ENCODE results near the gene RANGAP1. TPM values are rescaled to one million over a fixed set of nuclear protein-coding genes. Genes with fewer than 3 reads are reported as not detected.
A peak's percentile ranks its signal among the peaks of the same experiment; 100 is the strongest.

The RANGAP1 gene, protein sequence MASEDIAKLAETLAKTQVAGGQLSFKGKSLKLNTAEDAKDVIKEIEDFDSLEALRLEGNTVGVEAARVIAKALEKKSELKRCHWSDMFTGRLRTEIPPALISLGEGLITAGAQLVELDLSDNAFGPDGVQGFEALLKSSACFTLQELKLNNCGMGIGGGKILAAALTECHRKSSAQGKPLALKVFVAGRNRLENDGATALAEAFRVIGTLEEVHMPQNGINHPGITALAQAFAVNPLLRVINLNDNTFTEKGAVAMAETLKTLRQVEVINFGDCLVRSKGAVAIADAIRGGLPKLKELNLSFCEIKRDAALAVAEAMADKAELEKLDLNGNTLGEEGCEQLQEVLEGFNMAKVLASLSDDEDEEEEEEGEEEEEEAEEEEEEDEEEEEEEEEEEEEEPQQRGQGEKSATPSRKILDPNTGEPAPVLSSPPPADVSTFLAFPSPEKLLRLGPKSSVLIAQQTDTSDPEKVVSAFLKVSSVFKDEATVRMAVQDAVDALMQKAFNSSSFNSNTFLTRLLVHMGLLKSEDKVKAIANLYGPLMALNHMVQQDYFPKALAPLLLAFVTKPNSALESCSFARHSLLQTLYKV
- 120 and 191 TPM in 2 replicates for total RNA-seq

DNA sequence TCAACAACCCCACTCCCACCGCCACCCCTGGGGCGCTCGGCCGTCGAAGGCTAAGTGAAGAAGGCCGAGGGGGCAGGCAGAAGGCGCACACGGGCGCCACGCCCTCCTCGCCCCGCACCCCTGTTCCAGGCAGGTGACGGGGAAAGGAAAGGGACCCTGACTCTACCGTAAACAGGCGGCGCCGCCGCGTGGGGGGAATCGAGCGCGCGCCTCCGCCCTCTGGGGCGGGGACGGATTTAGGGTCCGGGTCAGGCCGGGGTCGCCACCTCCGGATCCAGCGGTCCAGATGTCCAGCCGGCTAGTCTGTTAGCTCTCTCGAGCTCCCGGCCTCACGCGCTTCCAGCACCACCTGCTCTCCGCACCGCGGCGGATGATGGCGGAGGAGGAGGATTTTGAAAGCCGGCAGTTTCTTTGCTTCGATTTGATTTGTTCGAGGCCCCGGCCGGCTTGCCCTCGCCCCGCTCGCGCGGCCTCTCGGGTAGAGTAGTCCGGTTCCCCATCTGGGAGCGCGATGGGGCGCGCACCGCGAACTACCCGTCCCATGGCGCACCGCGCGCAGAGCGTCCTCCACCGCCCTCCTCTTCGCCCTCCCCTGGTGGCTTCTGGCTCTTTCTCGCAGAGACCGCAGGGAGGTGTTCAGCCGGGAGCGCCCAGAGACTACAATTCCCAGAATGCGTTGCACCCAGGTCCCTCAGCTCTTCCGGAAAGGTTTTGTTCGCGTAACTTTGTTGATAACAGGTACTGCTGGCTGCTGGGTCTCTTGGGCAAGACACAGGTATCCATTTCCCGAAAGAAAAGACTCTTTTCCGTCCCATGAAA is at the start of gene RANGAP1:
TSS of gene RANGAP1 (minus strand) at position 368 of the 819 bp plus-strand sequence. CDS start 5,143 bp downstream, outside the sequence.
- peak; percentile 94 for DNase-seq (ENCODE audit: low read depth, low spot score)

DNA sequence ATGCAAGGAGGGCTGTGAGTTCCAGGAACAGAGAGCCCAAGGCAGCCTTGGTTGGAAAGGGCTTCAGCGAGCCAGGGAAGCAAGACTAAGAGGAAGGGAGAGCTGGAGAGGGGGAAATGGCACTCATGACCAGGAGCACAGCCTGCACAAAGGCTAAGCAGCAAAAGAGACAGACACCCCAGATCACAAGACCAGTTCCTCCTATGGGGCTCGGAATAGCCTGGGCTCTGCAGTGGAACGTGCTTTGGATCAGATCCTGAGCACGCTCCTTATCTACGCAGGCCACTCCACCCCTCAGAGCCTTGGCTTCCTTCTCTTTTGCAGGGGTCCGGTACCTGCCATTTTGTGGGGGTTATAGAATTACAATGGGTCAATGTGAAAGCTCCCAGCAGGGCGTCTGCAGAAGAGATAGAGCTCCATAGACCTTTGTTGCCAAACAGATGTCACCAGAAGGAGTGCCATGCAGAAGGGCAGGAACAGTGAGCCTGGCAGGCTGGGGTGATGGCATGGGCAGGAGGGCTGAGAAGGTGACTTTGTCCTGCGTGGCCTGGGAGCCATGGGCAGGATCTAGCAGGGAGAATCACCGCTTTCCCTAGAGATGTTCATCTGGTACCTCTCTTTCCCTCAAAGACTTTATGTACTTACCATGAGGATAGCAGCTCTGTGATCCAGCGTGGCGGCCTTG is 49.1 kb upstream of the RANGAP1 start:
- no peak for DNase-seq (ENCODE audit: low read depth, low spot score)

DNA sequence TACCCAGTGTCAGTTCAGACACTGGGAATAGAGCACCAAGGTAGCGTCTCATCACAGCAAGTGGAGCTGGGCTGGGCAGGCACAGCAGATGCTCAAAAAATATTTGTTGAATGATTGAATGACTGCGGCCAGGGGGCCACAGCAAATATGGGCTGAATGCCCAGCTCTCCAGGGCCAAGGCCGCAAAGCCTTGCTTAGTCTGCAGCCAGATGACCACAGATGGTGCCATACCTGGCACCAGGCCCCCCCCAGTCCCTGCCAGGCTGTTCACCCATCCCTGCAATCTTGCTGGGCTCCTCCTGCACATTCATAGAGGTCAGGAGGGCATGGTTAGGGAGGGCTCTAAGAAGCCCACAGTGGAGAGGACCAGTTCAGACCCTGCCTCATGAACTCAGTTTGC is 48.2 kb upstream of the RANGAP1 start:
- DNase-seq (ENCODE audit: low read depth, low spot score) = no peak

GRCh38 chr22:41333806-41334205 is 47.8 kb upstream of the RANGAP1 start:
- no peak for DNase-seq (ENCODE audit: low read depth, low spot score)

DNA sequence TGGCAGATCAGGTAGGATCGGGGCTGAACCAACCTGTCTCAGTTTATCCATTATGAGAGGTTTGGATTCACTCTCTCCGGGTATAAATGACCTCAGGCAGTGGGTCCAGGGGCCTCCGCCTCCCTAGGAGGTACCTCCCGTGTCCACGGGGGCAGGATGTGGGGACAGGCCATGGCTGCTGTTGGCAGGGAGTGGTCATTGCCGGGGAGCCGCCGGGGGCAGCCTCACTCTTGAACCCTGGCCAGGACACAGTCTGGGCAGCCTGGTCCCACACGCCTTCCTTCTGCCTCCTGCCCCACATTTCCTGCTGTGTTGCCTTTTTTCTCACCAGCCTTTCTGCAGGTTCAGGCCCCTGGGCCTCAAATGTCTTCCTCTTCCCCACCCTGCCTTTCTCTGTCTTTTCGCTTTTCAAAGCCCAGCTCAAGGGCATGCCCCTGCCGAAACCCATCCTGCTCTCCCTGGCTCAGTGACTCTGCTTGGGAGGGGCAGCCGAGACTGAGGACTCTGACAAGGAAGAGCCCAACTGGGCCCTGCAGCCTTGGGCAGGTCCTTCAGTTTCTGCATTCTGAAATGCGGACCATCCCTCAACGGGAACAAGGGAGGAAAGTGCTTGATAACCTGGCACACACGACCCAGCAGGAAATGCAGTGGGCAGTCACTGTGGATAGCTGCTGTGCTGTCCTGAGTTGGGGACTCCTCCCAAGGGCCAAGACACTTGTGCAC is 46.4 kb upstream of the RANGAP1 start:
- DNase-seq (ENCODE audit: low read depth, low spot score) = no peak

DNA sequence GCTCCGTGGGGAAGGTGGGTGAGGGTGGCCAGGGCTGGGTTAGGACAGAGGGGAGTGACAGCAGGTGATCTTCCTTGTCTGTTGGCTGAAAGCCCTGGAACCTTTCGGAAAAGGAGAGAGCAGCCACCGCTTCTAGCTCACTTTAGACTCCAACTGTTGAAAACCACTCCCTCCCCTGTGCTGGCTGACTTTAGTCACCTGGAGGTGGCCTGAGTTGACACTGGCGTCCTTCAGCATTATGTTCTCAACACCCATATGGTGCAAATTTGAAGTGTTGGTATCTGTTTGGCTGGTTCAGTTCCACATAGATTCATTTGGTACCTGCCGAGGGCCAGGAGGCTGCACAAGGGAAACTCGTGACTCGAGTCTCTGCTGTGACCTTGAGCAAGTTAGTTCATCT is 44.2 kb upstream of the RANGAP1 start:
- no peak for DNase-seq (ENCODE audit: low read depth, low spot score)

- DNase-seq (ENCODE audit: low read depth, low spot score) = no peak
These were observed 41.1 kb upstream of the RANGAP1 start for GRCh38 chr22:41327124-41327523.

DNA sequence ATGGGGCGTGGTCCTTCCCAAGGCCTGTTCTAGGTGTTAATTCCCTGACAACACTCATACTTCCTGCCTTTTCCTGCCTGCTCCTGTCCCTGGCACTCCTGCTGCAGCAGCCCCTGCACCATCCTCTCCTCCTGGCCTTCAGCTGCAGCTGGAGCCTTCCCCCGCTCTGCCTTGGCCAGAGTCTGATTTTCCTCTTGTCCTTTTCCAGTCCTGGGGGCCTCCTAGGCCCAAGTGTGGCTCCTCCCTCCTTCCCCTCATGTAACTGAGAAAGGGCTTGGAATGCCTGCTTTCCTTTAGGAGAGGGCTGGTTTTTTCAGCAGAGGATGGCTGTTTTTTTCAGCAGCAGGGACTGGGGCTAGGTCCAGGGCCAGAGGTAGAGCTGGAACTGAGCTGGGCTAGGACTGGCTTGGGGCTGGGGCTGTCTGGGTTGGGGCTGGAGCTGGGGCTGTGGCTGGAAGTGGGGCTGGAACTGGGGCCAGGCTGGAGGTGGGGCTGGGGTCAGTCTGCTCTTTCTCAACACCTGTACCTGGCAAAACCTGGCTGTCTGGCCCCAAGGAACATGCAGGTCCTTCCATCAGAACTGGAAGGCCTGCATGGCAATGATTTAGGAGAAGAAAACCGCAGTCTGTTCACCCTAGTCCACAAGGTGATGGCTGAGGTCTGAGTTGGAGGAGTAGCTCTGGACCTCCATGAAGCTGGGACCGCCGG is 39.0 kb upstream of the RANGAP1 start:
- no peak for DNase-seq (ENCODE audit: low read depth, low spot score)

DNA sequence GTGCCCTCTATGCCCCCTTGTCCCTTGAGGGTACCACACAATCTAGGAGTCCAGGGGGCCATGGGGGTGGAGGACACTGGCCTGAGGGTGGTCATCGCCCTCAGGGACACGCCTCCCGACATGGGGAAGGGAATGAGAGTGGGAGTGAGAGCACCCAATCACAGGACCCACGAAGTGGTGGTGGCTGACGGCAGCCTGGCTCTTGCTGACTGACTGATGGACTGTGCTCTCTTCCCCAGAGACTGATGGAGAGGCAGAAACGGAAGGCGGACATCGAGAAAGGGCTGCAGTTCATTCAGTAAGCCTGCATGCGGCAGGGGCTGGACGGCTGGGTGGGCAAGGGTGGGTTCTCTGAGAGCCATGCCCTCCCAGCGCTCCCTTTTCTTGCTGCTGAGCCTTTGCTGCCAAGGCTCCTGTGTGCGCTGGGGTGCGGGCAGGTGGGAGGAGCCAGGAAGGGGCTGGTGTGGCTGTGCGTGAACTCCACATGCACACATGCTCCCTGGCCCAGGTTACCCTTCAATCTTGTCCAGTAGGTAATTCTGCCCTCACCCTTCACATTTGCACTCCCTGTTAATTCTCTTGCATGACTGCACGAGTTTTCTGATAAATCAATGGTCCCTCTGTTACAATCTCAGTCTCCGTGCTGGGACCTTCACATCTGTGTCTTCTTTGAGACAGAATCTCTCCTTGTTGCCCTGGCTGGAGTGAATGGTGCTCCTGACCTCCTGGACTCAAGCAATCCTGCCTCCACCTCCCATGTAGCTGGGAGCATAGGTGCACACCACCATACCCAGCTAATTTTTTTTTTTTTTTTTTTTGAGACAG is 34.6 kb upstream of the RANGAP1 start:
- no peak for DNase-seq (ENCODE audit: low read depth, low spot score)

DNA sequence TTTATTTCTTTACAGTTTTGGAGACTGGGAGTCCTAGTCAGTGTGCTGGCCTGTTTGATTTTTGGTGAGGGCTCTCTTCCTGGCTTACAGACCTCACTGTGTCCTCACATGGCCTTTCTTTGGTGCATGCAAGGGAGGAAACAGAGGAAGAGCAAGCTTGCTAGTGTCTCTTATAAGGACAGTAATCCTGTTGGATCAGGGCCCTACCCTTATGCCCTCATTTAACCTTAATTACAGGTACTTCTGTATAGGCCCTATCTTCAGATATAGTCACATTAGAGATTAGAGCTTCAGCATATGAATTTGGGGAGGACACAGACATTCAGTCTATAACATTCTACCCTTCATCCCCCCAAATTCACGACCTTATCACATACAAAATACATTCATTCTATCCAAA is 29.6 kb upstream of the RANGAP1 start:
- DNase-seq (ENCODE audit: low read depth, low spot score) = no peak

- no peak for DNase-seq (ENCODE audit: low read depth, low spot score)
These were observed 28.8 kb upstream of the RANGAP1 start for GRCh38 chr22:41314821-41315220.

DNA sequence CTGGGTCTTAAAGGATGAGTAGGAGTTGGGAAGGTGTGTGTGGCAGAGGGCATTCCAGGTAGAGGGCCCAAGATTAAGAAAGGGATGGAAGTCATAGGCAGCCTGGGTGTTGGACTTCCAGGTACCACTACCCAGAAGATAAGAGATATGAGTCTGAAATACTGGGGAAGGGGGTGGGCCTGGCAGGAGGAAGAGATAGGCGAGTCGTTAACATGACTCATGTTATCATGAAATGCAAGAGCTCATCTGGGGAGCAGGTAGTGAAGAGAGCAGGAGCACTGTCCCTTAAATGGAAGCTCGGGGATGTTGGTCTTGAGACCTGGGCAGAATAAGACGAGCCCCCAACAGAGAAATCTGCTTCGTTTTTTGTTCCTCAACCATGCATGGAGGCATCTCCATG is 25.5 kb upstream of the RANGAP1 start:
- DNase-seq (ENCODE audit: low read depth, low spot score) = no peak

- DNase-seq (ENCODE audit: low read depth, low spot score) = no peak
These were observed 24.3 kb upstream of the RANGAP1 start for GRCh38 chr22:41310336-41310735.

DNA sequence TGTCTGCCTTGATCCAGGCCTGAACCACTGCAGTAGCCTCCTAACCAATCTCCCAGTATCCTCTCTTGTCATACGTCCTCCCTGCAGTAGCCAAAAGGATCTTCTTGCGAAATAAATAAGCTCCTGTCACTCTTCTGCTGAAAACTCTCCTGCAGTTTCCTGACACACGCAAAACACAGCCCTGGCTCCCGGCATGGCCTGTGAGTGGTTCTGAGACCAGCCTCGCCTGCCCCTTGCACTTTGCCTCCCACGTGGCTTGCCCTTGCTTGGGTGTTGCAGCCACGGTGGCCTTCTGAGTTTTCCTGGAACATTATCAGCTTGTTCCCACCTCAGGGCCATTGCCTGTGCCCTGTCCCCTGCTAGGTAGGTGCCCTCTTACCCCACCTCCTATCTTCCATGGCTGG is 22.6 kb upstream of the RANGAP1 start:
- DNase-seq (ENCODE audit: low read depth, low spot score) = no peak

- no peak for DNase-seq (ENCODE audit: low read depth, low spot score)
These were observed 22.1 kb upstream of the RANGAP1 start for GRCh38 chr22:41308054-41308453.

- DNase-seq (ENCODE audit: low read depth, low spot score) = no peak
These were observed 19.7 kb upstream of the RANGAP1 start for GRCh38 chr22:41305646-41306045.

DNA sequence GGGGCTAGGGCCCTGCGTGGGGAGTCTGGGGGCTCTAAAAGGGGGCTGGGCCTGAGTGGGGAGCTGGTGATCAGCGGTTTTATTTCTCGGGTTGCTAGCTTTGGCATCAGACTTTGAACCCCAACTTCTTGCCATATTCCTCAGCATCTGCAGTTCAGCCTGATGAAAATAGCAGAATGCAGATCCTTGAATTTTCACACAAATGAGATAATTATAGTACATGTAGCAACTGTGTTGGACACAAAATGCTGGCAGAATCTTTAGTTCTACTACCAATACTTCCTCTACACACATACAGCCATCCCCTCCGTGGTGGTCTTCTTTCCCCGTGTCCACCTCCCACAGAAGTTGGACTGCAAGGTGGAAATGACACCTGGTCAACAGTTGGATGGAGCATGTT is 16.8 kb upstream of the RANGAP1 start:
- no peak for DNase-seq (ENCODE audit: low read depth, low spot score)

GRCh38 chr22:41302021-41302767 is 16.2 kb upstream of the RANGAP1 start:
- no peak for DNase-seq (ENCODE audit: low read depth, low spot score)
